Cerebellar nuclear complex (tissue), 1 donor: ENCODE data around the gene BCAS3.

Source experiments
- DNase-seq, 2 experiments: peaks; one replicate each; lab custom pipeline; 2025; lab: John Stamatoyannopoulos, UW

The BCAS3 gene

DNA sequence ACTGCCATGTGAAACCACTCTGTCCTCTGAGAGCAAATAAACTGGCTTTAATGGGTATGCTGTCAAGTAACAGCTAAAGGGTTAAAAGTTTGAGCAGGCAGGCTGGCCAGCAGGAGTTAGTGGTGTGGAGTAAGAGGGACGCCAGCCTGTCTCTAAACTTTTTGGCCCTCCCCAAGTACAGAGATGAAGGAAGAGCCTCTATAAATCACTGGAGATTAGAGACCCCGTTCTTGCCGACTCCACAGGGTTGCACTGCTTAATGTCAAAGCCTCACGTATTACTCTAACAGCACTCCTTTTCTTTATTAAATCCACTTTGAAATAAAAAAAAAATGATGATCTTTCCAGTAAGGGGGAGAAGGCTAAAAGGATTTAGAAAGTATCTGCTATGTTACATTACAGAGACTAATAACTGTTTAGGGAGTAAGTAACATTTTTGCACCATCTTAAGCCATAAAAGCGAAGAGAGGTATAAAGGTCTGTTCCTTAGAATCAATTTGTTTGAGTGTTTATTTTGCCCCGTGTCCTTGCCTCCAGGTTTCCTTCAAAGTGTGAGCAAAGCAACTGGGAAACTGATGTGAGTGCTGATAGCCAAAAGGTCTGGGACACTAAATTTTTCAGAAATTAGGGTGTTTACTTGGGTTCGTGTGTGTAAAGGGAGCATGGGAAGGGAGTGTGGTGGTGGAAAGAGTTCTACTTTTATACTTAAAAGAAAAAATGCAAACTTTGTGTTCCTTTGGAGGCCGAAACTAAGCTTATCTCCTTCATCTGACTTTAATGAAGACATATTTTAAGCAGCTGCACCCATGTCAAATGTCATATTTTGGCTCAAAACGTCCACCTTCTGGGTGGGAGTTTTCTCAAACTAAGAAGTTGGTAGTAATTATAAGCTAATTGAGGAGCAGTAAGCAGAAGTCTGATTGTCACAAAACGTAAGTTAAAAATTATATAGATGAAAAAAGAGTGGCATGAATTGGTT is 612.0 kb downstream of the BCAS3 start:
- no peak for DNase-seq

DNA sequence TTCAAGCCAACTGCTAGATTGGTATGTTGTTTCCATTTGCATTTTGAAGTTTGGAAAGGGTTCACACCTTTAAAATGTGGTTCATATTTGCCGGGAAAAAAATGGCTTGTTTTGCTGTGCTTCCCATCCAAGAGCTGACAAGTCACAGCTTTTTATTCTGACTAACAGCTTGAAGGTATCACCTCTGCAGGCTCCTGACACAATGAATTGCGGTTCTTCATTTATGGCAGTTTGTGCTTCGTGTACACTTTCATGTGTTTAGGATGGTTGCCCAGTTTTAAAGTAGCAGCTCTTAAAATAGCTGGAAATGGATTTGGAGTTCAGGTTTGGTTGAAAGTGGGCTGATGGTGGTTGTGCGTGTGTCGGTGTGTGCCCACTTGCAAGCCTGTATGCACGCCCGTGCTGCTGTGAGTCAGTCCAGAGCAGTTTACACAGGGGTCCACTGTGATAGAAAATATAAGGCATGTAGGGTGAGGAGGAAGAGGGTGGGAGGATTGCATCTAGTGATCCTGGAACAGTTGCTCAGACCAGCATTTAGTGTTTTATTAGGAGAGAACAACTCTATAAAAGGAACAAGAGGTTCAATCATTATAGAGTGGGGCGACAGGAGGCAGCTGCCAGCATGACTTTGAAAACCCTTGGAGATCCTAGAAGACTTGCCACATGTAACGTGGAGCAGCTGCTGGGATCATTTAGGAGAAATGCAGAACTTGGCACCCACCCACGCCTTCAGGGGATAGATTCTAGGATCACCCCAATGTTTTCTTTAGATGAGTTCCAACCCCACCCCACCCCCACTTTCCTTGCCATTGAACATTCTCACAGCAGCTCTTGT is 614.0 kb downstream of the BCAS3 start:
- no peak for DNase-seq

DNA sequence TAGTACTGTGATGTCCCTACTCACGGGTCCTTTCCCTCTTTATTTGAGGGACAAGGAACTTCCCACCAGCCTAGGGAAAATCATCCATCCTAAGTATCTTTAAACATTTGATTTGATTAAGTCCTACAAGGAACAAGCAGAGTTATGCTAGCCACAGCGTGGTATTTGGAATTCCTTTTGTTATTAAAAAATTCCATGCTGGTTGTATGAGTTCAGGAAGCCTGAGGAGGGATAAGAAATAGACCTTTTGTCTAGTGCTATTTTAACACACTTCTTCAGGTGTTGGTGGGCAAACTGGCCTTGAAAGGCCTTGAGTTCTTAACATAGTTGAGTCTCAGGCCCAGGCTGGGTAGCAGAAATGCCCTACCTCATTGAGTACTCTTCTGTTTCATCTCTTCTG is 616.6 kb downstream of the BCAS3 start:
- no peak for DNase-seq

DNA sequence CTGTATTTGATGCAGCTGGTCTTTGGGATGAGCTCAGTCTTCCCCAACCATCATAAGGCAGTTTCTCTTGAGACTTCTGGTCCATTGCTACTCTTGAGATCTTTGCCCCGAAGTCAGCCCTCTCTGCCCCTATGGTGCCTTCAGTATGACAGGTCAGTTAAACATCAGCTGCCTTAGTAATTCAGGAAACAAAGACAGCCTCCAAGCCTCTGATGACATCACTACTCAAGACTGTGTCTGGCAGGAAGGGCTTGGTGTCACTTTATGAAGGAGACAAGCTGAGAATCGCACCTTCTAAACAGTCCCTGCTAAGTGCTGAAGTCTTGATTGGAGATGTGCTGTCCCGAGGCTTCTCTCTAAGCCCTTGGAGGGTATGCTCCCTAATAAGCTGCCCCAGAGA is 617.1 kb downstream of the BCAS3 start:
- no peak for DNase-seq

DNA sequence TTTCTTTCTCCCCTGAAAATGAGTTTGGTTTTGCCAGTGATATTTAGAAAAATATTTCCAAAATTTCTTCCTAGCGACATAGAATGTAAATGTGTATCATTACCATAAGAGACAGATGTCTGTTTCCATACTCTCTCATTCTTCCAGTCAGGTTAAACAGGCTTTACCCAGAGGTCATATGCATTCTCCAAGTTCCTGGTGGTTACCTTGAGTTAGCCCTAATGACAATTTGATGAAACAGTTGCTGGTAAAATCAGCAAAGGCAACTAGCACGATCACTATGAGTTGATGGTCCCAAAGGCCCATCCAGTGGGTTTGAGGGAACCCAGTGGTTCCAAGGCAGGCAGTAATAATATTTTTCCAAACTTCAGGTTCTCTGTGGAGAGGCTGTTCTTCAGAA is 618.4 kb downstream of the BCAS3 start:
- DNase-seq = no peak

DNA sequence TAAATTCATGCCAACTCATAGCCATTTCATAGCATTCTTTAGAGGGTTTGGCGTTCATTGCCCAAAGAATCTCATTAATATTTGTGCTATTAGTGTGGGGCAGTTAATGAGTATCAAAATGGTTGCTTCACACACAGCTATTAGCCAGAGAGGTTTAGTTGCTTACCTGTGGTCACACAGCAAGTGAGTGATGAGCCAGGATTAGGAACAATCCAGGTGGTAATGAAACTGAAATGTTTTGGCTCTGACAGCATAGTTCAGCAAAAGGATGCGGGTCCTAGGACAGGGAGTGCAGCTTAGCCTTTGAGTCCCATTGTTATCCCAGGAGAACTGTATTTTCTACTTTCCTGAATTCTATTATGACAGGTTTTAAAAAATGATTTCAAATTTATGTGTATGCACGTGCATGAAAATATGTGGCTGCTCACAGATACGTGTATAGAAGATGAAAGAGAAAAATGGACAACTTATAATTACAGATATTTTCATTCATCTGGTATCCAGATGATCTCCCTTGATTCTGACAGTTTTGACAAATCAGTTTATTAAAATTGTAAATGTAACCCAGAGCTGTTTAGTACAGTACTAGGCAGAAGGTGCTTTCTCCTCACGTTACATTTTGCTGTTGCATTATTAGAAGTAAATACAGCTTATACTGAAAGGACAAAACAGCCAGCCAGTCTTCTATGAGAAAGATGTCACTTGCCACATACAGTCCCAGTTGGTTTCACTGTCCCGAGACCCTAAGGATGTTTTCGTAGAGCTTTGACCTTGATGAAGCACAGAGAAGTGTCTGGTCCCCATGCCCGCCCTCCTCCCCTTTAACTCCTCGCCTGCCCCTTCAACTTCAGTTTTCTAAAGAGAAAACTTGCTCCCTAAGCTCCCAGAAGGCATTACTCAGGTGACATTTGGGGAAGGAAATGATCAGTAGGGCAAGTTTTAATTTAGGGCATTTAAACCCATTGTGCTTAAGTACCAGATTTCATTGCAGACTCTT is 622.2 kb downstream of the BCAS3 start:
- DNase-seq = no peak

DNA sequence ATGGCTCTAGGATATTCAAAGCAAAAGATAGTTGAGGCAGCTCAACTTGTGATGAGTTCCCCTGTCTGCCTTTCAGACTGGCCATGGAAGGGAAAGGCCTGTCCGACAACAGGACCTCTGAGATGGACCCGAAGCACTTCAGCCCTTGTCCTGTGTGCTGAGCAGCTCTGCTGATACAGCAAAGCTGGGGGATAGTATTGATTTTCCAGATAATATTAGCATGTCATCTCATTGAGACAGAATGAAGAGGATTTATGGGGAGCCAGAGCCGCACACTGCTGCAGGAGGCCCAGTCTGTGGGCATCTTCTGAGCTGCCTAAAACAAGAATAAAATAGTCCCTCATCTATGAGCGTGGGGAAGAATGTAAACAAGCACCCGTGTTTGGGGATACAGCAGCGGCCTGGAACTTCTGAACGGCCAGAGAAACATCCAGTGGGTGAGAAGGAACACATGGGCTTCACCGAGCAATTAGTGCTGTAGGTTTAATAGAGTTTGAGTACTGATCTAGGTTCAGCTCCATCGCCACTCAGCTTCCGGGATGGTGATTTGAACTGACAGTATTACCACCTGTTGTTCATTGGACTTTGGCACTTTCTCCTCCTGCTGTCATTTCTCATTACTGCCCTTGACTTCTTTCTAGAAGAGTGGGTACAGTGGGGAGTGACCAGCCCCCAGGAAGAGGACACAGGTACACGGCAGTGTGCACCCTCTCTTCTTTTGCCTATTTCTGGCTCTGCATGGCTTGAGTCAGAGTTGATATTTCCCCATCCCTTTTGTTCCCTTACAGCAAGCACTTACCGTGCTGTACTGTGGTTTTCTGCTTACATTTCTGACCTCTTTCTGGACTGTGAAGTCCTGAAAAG is 625.5 kb downstream of the BCAS3 start:
- DNase-seq = no peak

DNA sequence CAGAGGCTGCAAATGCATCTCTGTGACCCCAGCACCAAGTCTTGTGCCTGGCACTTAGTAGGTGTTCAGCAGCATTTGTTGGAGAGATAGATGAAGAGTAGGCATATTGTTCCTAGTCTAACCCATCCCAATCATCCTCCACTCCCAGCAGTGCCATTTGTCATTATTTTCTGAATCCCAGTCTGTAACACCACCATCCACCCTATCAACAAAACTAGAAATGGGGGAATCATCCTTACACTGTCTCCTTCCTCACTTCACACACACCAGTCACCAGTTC is 626.1 kb downstream of the BCAS3 start:
- DNase-seq = no peak

DNA sequence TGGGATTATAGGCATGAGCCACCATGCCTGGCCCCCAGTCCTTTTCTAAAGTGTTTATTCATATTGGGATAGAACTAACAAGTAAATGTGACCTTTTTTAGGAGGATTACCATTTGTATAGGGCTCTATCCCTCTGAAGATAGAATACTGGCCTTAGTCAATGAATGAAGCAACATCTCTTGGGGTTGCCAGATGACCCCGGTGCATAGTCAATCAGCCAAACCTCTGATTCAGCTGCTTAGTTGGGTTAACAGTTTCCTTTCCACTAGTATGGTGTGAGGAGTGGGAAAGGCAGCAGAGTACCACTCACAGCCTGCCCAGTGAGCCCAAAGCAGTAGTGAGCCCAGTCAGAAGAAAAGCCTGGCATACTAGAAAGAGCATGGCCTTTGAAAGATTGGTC is 627.4 kb downstream of the BCAS3 start:
- no peak for DNase-seq

DNA sequence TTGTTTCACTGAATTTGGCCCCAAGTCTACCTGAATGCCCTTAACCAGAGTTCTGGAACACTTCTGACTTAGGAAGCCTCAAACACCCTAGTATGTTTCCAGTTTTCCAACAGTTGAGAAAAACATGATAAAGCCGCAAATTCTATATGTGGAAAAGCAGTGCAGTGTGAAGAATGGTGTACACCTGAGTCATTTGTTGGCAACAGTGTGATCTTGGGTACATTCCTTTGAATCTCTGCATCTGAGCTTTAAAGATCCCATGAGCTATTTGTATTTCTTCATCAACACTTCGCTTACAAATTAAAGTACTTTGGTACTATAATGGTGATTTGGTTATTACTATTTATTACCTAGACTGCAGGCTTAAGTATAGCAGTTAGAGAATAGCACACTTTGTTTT is 628.4 kb downstream of the BCAS3 start:
- no peak for DNase-seq

DNA sequence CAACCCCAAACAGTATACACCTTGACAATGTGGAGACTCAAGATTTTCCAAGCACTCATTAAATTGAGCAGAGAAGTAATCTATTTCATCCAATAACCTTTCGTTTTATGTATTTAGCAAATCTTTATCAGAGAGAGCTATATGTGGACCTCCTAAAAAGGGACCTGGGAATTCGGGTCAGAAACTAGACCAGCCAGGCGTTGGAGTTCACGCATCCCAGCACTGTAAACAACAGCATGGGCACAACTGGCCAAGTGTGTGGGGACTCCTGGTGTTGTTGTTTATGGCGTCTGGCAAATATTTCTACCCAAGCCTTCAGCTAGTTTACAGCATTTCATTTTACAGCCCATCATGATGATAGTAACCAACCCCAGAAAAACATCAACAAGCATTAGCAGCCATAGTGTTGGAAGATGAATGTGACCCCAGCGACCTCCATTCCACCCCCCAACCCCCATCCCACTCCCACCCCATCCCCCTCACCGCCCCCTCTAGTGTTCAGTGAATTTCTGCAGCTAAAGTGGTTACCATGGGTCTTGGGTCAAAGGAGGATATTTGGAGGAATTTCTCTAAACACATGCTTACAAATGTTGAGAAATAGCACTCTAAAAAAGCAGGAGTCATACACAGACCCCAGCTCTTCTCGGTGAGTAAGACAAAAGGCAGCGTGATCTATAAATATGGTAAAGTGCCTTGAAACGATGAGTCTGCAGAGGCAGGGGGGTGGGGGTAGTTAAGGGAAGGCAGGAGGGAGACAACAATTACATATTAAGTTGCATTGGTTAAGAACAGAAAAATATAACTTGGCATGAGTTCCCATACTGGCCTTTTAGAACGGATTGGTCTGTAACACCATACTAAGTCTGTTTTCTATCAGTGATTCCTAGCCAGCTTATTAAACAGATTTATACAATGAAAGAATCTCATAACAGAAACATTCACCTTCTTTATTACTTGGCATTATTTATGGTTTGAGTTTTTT is 630.5 kb downstream of the BCAS3 start:
- DNase-seq = no peak

DNA sequence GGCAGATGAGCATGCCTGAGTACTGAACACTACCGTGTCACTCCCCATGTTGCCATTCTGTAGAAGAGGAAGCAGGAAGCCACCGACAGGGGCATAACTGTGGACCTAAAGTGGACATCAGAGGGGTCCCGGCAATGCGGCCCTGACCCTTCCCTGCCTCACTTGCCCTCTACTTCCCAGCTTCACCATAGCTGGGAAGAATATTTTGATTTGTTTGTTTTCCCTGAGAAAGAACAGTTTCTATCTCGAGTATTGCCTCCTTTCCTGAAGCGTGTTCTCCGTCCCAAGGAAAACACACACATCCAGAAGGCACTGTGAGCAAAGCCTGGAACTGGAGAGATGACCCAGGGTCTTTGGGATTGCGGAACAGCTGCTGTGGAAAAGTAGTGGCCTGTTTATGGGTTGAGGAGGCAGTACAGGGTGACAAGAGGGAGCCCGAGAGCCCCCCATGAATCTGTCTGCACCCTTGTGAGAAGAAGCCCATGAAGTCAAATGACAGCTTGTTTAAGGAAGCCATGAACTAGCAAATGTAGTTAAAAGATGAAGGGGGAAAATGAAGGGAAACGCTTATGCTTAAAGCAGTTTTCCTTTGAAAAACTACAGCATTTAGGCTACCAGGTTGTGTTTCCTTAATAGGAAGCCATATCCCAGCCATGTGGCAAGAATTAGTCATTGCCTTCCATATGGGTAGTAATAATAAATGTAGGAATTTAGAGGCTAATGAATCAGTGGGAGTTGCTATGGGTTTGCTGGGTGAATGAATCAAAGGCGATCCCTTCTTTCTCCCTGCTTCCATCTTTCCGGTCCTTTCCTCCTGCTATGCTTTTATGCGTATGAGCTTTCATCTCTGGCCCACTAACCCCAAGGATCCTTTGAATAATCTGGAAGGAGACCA is 632.0 kb downstream of the BCAS3 start:
- DNase-seq = no peak

DNA sequence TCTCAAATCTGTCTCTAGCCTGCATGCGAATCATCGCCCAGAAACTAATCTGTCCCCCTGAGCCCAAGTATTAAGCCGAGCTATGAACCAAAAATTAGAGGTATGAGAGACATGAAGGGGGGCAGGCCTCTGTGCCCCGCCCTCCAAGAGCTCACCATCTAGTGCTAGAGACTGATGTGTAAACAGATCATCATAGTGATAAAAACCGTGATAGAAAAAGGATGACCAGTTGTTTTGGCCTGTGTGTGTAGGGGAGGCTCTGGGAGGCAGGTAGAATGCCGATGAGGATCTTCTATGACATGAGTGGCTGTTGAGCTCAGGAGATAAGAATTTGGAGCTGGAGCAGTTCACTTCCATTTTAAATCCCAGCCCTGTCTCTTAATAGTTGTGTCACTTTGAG is 632.9 kb downstream of the BCAS3 start:
- DNase-seq = no peak

DNA sequence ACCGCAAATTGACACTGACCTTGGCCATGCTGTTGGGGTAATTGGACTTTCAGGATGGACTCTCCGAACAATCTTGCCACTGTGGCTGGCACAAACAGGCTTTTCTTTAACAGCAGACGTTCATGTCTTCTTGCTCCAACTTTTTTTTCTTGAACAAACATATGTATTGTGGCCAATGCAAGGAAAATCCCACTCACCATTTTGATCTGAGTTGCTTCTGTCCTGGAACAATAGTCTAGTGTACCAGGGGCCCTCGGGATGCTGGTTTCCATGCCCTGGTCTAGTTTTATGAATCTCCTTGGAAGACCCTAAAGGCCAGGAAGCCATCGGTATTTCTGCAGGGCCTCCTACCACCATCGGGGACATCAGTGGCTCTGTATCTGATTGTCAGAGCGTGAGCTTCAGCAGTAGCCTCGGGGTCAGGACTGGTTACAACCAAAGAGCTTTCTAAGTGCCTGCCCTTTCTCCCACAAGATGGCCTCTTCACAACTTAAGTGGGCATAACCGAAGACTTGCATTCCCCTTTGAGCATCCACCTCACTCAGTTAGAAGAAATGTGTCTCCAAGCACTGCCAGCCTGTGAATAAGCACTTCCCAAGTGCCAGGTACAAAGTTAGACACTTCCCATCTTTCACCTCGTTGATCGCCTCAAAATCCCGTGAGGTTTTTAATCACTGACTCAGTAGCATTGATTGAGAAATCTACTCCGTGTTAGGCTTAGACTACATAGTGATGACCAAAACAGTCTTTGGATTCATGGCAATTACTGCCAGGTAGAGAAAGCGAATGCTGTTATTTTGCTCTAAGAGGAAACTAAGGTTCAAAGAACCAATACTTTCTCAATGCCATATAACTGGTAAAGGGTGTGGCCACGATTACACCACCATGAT is 635.0 kb downstream of the BCAS3 start:
- DNase-seq = no peak

DNA sequence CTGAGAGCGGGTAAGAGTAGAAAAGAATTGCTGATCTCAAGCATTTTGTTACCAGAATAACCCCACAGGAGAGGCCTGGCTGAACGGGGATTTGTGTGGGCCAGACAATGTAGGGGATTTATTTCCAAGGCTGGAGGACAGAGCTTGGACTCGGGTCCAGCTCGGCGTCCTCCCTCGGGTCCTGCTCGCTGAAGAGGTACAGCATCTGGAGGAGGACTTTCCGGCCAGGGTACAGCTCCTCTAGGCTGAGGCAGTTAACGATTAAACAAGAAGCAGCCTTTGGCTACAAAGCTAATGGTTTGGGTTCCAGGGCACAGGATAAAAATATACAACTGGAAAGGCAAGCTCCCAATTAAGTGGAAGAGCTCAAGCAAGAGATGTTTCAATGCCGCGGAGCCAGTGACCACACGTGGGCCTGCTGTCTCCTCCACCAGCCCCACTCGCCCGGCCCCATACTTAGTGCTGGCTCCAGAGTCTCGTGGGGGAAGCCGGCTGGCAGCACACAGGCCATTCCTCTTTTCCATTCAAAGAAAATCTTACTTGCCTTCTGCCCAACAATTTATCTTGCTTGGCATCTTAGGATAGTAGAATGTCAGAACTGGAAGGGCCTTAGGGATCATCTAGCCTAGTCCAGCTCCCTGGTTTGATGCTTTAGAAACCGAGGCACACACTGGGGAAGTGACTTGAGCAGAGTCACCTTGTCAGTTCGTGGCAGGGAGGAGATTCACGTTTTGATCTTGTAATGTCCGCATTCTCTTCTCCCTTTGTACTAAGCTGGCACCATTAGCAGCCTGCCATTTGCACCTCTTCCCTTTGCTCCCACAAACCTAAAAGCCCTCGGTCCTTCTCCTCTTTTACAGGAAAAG is 636.0 kb downstream of the BCAS3 start:
- DNase-seq = no peak

DNA sequence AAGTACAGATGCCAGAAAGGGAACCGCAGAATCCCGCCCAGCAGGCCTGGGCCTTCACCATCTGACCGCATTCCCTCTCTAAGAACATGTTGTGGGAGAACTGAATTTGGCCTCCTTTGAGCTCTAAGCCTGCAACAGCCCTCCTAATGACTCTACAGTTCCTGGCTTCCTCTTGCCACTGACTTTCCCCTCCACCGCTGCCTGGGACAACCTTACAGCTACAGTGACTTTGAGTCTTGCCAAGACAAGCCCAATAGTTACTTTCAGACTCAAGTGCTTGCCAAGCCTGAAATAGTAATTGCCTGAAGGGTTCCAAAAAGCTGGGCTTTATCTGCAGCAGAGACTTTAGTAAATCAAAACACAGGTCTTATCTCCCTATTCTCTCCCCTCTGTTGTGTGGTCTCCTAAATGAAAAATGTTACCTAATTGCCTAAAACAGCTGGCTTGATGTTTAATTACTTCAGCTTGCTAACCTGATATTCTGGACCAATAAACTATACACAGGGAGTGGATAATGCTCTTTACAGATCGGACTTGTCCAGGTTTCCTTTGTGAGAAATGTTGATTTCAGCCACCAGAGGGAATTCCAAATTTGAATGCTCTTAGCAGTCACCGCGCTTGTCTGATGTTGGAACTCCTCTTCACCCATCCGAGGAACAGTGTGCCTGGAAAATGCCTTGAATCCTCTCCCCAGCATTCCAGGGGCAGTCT is 636.9 kb downstream of the BCAS3 start:
- no peak for DNase-seq
